GM21619 (cell line): Measurements from ENCODE around the gene POLR3E.
"Not testable (repeated sequence)": the region's sequence is repeated elsewhere in the genome, so short reads cannot be mapped to it uniquely, and the experiment has no call there.

ENCODE experiments used
- ATAC-seq: cut with Tn5 transposase; IDR thresholded peaks from one replicate; pipeline ENCODE4 v1.9.1; 2021; ENCODE audit not compliant: unreplicated experiment

POLR3E gene

GRCh38 chr16:22360963-22361659 is 63.9 kb downstream of the POLR3E start:
- ATAC-seq, result no peak

GRCh38 chr16:22364241-22364640 is 67.0 kb downstream of the POLR3E start:
- no peak for ATAC-seq

- no peak for ATAC-seq
Measured at GRCh38 chr16:22366371-22366770, 69.2 kb downstream of the POLR3E start.

GRCh38 chr16:22366889-22367288 is 69.7 kb downstream of the POLR3E start:
- no peak for ATAC-seq

GRCh38 chr16:22368200-22368826 is 71.1 kb downstream of the POLR3E start:
- ATAC-seq, result not testable (repeated sequence)

- no peak for ATAC-seq
Measured at GRCh38 chr16:22369221-22369811, 72.1 kb downstream of the POLR3E start.

GRCh38 chr16:22370038-22370820 is 73.0 kb downstream of the POLR3E start:
- no peak for ATAC-seq

- no peak for ATAC-seq
Measured at GRCh38 chr16:22372882-22373661, 75.9 kb downstream of the POLR3E start.

GRCh38 chr16:22373662-22374310 is 76.6 kb downstream of the POLR3E start:
- peak; percentile 17 for ATAC-seq

- ATAC-seq, result peak; percentile 90
Measured at GRCh38 chr16:22374311-22375116, 77.3 kb downstream of the POLR3E start, which contains the start of gene CDR2. Gene CDR2 (minus strand): TSS chr16:22374619. CDS start chr16:22374309, 310 bp downstream.

GRCh38 chr16:22375117-22375962 is 78.1 kb downstream of the POLR3E start:
- no peak for ATAC-seq

GRCh38 chr16:22375963-22376640 is 78.9 kb downstream of the POLR3E start:
- ATAC-seq, result no peak

GRCh38 chr16:22379656-22380055 is 82.4 kb downstream of the POLR3E start:
- no peak for ATAC-seq

- no peak for ATAC-seq
Measured at GRCh38 chr16:22380529-22380928, 83.3 kb downstream of the POLR3E start.

- no peak for ATAC-seq
Measured at GRCh38 chr16:22381392-22381791, 84.2 kb downstream of the POLR3E start.

- no peak for ATAC-seq
Measured at GRCh38 chr16:22383827-22384226, 86.6 kb downstream of the POLR3E start.
